Measurements from ENCODE around the gene GRAP2.
"Not testable (repeated sequence)": the region's sequence is repeated elsewhere in the genome, so short reads cannot be mapped to it uniquely, and the experiment has no call there.

GRAP2 gene

DNA sequence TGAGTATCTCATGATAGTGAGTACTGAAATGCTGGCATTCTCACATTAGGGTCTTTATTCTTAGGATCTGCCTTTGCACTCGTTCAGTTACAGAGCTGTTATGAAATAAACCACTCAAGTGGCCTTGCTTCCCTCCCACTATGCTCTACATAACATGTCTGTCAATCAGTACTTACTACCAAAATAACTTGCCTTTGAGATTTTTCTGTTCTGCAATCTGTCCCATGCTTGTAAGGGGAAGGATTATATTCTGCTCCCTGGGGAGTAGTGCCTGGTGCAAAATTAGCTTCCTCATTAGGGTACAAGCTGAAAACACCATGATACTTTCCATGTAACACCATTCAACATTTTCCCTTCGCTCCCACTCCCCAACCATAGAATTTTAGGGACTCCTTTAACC, 1.9 kb upstream of the GRAP2 start:
- peak; percentile 1 for DNase-seq

- DNase-seq = no peak
Observed at GRCh38 chr22:39901565-39902146, 772 bp downstream of the GRAP2 start.

GRCh38 chr22:39904024-39904423, 3.1 kb downstream of the GRAP2 start:
- DNase-seq = not testable (repeated sequence)

- DNase-seq = no peak
Observed at GRCh38 chr22:39904862-39905261, 4.0 kb downstream of the GRAP2 start.

DNA sequence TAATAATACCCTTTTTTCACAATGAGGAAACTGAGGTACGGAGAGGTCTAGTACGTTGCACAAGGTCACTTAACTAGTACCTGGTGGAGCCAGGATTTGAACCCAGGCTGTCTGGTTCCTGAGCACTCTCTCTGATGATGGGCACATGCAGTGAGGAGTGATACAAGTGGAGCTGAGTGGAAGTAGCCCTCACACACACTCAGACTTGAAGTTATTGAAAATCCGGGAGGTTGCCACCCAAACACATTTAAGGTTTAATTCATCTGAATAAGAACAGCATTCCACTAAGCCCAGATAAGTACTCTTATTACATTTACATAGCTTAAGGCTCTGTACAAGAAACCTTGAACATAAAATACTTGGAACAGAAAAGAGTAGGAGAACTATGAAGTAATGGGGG, 4.8 kb downstream of the GRAP2 start:
- DNase-seq = no peak

GRCh38 chr22:39906207-39906606, 5.3 kb downstream of the GRAP2 start:
- DNase-seq = no peak

DNA sequence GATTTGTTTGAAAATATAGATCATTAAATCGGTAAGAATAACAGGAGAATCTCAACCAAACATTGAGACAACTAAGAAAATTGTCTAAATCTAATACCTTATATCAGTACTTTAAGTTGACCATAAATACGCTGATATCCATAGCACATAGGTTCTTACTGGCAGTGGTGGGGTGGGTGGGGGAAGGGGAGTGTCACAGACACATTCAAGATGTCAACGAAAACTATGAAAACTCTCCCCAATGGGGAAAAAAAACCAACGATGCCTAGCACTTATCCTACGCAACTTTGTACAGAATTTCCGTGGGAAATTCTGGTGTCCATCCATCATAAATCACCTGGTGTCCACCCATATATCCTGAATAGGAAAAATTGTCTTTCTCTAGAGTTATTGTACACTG, 6.2 kb downstream of the GRAP2 start:
- DNase-seq = no peak

- no peak for DNase-seq
Observed at GRCh38 chr22:39907605-39908097, 6.8 kb downstream of the GRAP2 start.

DNA sequence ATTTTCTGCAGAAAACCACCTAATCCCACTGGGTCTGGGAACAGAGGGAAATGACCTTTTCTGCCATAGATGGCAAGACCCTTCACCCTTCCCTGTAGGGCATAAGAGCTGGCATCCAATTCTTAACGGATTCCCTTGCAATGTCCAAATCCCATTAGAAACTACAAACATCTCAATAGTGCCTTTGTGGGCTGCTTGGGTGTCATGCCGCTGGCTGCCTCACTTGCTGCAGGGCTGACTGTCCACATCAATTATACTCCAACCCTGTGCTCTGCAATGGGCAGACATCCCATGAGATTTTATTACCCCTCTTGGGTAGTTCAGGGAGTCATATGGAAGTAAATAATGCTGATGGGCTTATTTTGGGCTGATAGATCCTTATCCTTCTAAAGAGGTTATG, 7.3 kb downstream of the GRAP2 start:
- DNase-seq = no peak

- DNase-seq = no peak
Observed at GRCh38 chr22:39908737-39909136, 7.9 kb downstream of the GRAP2 start.

DNA sequence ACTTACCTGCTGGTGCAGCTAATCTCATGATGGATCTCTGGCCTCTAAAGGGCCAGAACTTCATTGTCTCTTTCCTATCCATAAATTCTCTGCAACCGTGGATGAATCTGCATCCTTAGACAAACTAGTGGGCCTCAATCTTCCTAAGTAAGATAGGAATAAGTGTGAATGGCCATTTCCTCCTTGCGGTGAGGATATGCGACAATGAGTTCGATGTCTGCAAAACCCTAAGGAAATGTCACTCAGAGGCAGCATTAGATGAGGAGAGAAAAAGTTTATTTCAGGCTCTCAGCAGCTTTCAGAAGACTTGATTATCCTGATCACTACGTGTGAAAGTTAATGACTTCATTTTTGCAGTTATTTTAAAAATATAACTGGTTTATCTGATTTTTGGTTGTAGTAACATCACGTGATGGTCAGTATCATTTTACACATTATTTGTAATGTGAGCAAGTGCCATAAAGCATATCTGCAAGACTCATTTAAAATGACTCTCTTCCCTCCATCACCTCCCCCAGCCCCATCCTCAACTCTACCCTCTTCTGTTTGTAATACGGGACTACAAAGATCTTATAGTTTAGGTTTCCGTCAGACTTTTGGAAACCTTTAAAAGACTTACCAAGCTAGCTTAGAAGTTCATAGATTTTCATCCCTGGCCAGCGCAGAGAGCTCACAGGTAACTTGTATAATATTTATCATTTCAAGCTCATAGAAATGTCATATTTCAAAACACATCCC, 10.2 kb downstream of the GRAP2 start:
- no peak for DNase-seq

DNA sequence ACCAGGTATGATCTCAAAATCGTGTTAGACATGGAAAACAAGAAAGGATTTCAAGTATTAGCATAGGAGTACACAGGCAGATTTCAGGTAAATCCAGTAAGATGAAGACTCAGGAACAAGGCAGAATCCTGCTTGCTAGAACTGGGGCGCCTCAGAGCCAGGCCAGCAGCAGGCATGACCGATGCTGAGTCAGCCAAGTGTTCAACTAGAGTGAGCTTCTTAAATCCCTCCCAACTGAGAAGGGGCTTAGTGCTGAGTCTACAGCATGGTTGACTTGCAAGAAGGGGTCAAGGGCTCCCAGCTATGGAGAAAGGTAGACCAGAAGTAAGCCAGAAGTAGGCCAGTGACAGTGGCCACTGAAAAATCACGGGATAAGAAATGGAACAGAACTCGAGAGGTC, 12.4 kb downstream of the GRAP2 start:
- DNase-seq = no peak

DNA sequence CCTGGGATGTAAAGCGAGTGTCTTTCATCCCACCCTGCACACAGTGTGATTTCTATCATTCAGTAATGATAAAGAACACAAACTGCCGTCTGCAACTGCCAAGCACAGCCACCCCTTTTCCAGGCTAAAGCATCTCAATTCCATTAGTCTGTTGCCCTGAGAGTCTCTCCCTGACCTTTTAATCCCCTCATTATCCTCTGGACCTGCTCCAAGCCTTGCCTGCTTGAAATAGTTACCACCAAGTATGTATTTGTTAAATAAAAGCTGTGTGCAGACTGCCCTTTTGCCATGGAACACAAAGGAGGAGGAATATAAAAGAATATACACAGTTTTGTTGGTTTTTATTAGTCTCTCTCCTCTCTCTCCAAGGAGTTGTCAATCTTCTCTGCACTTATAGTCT, 13.0 kb downstream of the GRAP2 start:
- no peak for DNase-seq

- no peak for DNase-seq
Observed at GRCh38 chr22:39914584-39914983, 13.7 kb downstream of the GRAP2 start.

- no peak for DNase-seq
Observed at GRCh38 chr22:39915295-39915726, 14.4 kb downstream of the GRAP2 start.

GRCh38 chr22:39916496-39916895, 15.6 kb downstream of the GRAP2 start:
- no peak for DNase-seq

- DNase-seq = no peak
Observed at GRCh38 chr22:39917197-39917643, 16.3 kb downstream of the GRAP2 start.

GRCh38 chr22:39917776-39918495, 17.1 kb downstream of the GRAP2 start:
- no peak for DNase-seq

GRCh38 chr22:39920134-39920743, 19.4 kb downstream of the GRAP2 start:
- no peak for DNase-seq

GRCh38 chr22:39923696-39924095, 22.8 kb downstream of the GRAP2 start:
- no peak for DNase-seq

DNA sequence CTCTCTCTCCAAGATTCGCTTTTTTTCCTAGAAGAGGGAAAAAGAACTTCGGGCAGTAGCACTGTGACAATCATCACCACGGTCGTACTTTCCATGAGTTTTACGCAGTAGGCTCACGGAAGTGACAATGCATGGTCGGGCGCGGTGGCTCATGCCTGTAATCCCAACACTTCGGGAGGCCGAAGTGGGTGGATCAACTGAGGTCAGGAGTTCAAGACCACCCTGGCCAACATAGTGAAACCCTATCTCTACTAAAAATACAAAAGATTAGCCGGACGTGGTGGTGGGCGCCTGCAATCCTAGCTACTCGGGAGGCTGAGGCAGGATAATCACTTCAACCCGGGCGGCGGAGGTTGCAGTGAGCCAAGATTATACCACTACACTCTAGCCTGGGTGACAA, 23.4 kb downstream of the GRAP2 start:
- DNase-seq = no peak

- DNase-seq = no peak
Observed at GRCh38 chr22:39925273-39925672, 24.4 kb downstream of the GRAP2 start.

GRCh38 chr22:39925909-39926679, 25.2 kb downstream of the GRAP2 start:
- DNase-seq = no peak

All from DMS 273 treated with DMSO at 0.1 percent for 48 hours (cell line).